HG03103 (cell line): Measurements from ENCODE around the gene OSTF1.

Source experiments
- ATAC-seq: cut with Tn5 transposase; IDR thresholded peaks from one replicate; pipeline ENCODE4 v1.9.1; 2021; ENCODE audit warnings: low read depth; ENCODE audit not compliant: unreplicated experiment

OSTF1 gene, protein sequence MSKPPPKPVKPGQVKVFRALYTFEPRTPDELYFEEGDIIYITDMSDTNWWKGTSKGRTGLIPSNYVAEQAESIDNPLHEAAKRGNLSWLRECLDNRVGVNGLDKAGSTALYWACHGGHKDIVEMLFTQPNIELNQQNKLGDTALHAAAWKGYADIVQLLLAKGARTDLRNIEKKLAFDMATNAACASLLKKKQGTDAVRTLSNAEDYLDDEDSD

DNA sequence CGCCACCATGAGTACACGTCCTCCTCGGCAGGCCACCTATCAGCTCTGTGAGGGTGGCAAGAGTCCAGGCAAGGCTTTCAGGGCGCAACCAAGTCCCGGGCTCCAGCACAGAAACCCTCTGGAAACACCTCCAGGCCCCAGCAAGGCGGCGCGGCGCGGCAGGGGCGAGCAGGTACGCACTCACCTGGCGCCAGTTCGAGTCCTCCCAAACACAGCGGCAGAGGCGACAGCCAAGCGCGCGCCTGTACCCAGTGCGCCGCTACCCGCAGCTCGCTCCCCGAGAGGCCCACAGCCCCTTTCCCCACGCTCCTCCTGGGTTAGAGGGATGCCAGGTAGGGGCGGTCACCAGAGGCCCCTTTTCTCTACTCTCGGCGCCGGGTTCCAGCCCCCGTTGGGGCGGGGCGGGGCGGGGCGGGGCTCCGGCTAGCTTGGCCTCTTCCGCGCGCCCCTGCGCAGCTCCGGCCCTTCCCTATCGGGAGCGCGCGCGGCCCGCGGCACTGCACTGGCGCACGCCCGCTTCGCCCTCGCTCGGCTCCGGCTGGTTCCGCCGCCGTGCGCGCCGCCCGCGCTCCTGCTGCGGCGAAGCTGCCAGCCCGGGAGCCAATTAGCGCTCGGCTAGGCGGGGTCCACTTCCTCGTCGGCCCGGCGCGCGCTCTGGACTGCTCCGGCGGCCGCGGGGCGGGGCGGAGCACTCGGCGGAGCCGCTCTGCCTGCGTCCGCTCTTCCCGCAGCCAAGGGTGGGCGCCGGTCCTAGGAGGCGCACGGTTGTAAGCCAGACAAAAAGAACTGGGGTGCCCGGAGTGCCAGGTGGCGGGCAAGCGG, at the start of gene OSTF1, which contains the start of gene NMRK1:
Gene OSTF1, plus strand, starts transcription at position 691 of the 822 bp plus-strand sequence. CDS start 179 bp downstream, outside the sequence.
Gene NMRK1, minus strand, starts transcription at position 332 of the 822 bp plus-strand sequence. CDS start 5,040 bp downstream, outside the sequence.
- ATAC-seq: peak; percentile 86

DNA sequence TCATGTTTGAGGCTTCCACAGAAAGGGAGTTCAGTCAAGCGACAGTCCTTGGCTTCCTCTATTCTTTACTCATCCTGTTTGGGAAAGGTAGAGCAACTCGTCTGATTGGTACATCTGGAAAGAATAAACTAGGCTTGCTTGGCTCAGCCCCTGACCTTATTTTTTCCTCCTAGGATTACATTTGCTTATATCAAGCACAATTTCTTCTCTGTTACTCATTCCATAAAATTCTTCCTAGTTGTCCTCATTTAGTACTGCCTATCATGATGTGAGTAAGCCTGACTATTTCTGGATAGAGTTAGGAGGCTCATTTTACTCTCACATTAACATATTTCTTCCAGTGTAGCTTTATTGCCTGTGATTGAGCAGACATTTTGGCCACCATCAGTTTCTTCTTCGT, 49.3 kb upstream of the OSTF1 start:
- ATAC-seq: no peak

DNA sequence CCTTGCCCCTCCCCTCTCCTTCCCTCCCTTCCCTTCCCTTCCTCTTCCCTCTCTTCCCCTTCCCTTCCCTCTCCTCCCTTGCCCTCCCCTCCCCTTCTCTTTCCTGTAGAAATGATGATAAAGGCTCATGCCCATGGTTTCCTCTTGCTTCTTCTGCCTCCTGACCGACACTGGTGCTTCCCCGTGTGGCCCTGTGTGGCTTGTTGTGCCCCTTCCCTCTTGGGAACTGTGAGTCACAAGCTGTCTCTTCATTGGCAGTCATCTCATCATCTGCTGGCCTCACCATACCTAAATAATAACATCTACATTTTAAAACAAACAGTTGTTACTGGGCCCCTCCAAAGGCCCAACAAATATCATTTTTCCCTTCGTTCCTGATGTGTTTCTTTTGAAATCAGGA, 48.5 kb upstream of the OSTF1 start:
- ATAC-seq: no peak

DNA sequence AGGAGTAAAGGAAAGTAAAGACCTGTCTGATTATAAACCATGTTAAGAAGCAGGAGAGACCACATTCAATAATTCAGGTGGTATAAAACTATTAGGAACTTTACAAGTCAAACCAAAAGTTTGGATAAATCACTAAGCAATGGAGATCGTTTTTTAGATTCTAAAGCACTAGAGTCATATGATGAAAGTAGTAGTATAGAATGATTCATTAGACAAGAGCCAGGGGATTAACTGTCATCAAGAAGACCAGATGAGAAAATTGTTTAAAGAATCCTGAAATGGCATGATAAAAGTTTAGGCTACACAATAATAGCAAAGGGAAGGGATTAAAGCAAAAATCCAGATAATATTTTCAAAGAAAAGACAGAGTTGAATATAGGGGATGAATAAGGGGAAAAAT, 47.3 kb upstream of the OSTF1 start:
- no peak for ATAC-seq

DNA sequence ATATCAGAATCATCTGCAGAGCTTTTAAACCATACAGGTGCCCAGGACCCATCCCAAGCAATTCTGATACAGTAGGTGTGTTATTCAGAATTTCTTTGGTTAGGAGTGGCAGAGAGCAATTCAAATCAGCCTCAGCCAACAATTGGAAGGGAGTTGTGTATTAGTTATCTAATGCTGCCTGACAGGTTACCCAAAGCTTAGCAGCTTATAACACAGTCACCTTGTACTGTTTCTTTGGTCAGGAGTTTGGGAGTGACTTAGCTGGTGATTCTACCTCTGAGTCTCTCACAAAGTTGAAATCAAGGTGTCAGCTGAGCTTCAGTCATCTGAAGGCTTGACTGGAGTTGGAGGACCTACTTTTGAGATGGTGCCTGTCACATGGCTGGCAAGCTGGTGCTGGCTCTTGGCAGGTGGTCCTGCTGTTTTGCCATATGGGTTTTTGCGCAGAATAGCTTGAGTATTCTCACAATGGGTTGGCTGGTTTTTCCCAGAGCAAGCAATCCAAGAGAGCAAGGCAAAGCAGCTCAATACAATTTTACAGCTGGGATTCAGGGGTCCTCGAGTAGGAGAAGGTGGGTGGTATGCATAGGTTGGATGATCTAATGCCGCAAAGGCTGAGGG, 41.5 kb upstream of the OSTF1 start:
- no peak for ATAC-seq

DNA sequence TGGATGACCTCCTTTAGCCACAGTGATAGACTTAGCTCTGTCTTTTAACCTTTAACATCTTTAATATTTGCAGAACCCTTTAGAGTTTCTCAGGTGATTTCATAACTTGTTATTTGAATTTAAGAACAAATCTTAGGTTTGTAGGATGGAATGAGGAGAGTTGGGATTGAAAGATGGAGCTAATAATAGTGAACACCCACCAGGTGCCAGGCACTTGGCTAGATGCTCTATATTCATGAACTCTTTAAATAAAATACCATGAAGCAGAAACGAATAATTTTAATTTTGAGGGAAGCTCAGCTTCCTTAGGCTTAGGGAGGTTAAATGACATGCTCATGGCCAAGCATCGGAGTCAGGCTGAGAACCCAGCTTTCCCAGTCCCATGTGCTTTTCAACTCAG, 40.8 kb upstream of the OSTF1 start:
- no peak for ATAC-seq

DNA sequence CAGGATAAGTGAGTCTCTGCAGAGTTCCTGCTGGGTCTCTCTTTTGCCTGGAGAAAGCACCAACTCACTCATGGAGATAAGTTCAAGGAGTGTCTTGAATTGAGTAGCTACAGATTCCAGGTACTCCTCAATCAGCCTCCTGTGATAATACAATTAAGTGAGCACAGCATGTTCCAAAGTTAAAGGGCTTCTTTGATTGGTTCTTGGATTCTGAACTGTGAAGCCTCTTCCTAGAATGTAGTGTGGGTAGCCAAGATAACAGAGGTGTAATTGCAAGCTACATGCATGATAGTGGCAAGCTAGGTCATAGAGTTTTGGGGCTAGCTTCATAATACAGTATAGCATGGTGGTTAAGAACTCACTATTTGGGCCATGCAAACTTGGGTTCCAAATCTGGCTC, 37.0 kb upstream of the OSTF1 start:
- ATAC-seq: no peak

DNA sequence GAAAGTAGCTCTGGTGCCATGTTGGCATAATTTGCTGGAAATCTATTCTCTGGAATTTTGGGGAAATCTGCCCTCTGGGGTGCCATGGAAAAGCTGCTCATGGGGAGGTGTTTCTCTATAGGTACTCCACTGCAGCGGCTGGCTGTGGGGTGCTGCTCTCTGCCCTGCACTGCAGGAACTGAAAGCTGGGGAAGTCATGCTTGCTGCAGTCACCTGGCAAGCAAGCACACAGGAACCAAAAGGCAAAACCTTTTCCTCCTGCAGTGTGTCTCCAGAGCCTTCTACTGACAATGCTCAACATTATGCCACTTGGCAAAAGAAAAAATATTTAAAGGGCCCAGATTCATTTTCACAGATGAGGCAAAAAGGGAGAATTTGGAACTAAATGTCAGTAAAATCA, 34.4 kb upstream of the OSTF1 start:
- ATAC-seq: peak; percentile 100

DNA sequence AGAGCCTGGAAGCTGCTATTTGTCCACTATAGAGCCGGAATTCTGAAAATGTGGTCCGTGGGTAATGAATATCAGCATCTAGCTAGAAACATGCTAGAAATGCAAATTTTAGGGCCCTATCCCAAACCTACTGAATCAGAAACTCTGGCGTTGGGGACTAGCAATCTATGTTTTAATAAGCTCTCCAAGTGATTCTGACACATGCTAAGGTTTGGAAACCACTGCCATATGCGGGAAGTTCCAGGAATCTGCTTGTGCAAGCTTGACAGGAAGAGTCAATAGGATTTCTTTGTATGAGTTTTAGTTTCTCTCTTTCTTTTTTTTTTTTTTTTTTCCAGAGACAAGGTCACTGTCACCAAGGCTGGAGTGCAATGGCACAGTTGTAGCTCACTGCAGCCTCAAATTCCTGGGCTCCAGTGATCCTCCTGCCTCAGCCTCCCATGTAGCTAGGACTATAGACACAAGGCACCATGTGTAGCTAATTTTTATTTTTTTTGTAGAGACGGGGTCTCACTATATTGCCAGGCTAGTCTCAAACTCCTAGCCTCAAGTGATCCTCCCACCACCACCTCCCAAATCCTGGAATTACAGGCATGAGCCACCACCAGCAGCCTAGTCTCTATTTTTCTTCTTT, 33.8 kb upstream of the OSTF1 start:
- no peak for ATAC-seq

DNA sequence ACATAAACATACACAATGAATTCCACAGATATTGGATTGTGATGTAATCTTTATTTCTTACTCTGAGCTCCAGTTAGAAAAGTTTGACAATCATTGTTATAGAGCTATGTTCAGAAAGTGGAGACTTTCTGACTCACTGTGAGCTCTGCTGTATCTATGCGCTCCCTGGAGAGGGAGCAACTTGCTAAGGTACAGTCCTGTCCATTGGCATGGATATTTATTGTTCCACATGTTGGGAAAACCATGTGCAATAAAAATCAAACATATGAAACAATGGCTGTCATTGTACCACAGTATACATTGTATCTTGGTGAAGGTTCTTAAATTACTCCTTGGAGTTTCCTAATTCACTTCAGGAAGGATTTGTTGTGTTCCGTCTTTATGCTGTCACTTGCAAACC, 27.1 kb upstream of the OSTF1 start:
- no peak for ATAC-seq

DNA sequence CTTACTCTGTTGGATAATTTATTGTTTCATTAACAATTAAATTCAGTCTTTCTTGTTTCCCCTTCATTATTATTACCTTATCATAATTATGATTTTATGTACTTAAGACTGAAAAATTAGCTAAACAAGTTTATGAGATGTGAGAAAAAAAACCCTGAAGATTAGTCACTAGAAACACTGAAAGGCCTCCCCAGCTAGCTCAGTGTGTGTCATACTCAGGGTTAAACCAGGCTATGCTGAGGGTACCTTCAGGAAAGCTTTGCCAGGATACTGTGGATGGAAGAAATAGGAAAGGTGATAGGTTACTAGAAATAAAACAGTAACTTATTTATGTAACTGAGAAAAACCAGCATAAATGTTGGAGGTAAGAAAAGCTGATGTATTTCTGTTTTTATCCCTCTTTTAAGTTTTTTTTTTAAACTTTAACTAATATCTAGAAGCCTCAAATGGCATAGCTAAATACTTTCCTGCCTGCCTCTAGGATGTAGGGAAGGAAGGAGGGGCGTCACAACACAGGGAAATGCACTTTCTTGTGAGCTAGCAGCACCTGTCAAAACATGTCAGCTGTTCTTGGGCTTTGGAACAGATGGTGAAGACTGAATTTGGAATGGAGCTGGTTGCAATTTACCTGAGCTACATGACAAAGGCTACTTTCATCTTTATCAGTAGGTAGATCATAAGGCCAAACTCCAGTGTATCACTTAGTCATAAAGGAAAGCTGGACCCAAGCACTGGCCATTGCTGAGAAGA, 24.6 kb upstream of the OSTF1 start:
- ATAC-seq: no peak

DNA sequence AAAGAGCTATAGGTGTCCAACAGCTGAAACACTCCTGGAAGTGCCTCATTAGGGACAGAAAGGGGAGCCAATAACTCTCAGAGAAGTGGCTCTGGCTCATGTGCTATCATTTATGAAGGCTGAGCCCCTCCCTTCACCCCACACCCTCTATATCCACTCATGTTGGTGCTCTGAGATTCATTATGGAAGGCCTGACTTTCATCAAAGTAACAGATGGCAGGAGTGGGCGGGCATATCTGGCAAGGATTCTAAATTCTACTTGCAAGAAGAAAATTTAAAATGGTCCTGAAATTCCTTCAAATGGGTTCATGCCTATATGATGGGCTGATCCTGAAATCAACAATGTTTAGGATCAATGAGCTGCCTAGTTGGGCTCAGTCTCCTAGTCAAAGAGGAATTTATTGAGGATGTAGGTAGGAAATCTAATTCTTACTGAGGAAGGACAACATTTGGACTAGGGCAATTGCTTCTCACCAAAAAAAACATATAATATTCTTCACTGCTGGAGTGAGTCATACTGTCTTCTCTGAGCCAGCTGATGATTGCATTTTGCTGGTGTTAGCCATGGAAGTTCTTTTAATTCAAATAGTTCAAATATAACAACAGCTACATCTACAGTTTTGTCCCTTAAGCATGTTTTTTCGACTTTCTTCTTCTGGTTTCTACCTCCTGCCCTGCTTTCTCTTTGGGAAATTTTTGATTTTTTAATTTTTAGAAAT, 23.8 kb upstream of the OSTF1 start:
- no peak for ATAC-seq

DNA sequence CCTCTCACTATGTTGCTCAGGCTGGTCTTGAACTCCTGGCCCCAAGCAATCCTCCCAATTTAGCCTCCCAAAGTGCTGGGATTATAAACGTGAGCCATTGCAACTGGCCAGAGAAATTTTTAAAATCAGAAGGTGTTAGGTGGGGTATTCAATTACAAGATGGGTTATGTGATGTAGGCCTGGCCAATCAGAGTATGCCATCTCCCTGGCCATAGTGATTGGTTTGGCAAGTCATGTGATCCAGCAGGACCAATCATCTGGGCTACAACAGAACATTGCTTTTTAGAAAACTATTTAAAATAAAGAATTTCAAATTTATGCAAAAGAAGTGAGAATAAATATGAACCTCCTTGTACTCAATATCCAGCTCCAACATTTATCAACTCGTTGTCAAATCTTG, 22.8 kb upstream of the OSTF1 start:
- ATAC-seq: no peak

DNA sequence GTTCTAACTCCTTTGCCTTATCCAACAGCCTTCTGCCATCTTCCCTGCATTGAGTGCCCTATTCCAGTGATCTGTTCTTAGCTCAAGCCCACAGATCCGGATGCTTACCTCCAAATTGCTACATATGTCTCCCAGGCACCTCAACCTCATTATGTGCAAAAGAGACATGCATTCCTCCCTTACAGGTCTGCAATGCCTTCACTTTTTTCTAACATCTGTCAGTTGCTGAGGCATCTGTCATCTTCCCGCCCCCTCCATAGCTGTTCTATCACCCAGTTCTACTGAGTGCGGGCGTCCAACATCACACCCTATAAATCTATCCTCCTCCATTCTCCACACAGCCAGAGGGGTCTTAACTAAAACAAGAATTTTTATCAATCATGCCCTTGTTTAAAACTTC, 20.4 kb upstream of the OSTF1 start:
- no peak for ATAC-seq

DNA sequence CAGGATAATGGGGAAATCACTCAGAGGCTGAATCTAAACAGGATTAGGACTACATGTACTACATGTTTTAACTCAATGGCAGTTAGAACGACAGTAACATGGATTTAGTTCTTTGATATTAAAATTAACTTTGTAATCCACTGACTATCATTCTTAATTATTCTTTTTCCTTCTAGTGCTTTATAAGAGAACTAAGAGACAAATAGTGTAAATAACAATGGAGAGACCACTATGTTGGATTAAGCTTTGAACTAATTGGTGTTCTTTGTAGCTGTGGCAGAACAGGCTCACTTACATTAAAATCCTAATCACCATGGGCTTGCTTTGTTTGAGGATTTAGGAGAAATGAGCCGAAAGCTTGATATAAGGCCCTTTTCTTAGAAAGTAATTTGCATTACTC, 19.1 kb upstream of the OSTF1 start:
- no peak for ATAC-seq

DNA sequence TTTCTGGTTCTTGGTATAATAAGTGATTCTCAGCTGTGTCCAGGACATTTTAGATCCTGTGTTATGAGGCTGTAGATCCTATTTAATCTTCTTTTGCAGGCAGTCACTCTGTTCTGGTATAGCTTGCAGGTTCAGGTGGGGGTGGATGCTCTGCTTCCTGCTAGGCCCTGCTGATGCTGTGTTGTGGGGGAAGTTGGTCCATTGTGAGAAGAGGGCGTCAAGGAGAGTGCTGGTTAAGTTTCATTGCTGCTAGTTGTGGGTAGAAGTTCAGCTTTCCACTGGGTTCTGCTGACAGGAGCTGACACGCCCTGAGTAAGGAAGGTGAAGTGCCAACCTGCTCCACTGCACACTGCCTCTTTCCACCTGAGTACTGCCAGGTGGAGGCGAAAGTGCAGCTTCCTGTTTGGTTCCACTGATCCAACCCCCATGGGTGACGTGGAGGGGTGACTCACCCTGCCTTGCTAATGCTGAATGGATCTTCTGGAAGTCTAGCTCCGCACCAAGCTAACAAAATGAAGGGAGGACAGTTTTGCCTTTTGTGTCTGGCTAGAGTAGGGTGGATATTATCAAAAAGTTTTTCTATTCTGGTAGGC, 16.7 kb upstream of the OSTF1 start:
- peak; percentile 49 for ATAC-seq

DNA sequence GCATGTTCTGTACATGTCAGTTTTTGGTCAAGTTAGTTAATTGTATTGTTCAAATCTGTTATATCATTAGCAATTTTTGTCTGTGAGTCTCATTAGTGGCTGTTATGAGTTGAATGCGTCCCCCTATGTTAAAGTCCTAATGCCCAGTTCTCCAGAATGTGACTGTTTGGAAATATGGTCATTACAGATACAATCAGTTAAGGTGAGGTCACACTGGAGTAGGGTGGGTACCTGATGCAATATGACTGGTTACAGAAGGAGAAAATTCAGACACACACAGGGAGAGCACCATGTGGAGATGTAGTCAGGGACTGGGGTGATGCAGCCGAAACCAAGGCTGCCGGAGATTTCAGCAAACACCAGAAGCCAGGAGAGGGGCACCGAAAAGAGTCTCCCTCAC, 15.4 kb upstream of the OSTF1 start:
- ATAC-seq: no peak

DNA sequence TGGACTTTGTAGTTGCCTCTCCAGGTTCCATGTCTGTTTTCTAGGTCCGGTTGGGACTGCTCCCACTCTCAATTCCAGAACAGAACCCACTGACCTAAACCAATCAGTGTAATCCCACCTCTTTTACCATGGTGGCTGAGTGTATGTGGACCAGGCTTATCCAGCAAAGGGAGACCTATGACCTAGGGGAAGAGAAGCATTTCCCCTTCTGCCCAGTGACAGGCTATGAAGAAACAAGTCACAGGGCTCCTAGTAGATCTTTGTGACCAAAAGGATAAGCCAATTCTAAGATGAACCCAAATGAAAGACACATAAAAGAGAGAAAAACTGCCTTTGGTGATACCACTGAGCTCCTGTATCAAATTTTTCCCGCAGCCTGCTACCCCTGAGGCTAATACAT, 6.7 kb upstream of the OSTF1 start:
- ATAC-seq: no peak

DNA sequence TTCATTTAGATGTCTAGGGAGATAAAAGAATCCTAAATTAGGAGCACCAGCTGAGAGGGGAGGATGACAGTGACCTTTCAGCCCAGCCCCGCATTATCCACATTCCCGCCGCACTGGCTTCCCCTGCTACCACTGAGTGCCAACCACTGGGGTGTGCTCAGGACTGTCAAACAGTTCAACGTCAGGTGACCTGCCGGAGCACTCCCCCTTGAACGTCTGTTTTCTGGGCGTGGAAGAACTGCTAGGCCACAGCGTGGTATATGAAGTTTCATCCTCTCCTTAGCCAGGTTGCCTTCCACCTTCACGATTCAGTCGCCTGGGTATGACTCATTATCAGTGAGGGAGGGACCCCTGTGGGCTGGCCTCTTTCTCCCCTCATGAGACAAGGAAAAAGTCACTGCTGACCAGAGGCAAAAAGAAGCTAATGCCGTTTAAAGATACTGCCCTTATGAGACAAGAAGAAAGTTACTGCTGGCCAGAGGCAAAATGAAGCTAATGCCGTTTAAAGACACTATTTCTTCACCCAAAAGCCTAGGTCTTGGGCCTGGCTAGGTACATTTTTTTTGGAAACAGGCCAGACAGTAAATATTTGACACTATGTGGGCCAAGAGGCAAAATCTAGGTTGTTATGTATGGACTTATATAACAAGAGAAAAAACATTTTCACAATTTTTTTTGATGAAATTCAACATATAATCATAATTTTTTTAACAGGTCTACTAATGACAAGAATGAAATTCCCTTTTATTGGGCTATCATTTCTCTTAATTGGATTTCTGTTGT, 4.9 kb upstream of the OSTF1 start:
- ATAC-seq: no peak
